ENCODE measurements around the gene ABCD2.

- TF ChIP-seq, protein P1, sequence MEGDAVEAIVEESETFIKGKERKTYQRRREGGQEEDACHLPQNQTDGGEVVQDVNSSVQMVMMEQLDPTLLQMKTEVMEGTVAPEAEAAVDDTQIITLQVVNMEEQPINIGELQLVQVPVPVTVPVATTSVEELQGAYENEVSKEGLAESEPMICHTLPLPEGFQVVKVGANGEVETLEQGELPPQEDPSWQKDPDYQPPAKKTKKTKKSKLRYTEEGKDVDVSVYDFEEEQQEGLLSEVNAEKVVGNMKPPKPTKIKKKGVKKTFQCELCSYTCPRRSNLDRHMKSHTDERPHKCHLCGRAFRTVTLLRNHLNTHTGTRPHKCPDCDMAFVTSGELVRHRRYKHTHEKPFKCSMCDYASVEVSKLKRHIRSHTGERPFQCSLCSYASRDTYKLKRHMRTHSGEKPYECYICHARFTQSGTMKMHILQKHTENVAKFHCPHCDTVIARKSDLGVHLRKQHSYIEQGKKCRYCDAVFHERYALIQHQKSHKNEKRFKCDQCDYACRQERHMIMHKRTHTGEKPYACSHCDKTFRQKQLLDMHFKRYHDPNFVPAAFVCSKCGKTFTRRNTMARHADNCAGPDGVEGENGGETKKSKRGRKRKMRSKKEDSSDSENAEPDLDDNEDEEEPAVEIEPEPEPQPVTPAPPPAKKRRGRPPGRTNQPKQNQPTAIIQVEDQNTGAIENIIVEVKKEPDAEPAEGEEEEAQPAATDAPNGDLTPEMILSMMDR (IDR thresholded peaks at IDR 0.05): no peak
- TF ChIP-seq POLR2A (IDR thresholded peaks at IDR 0.05): no peak
Observed at GRCh38 chr12:39621670-39622069, 2.1 kb upstream of the ABCD2 start.

Data from body of pancreas (tissue), 4 donors.